ENCODE results near the gene MKS1.
A peak's percentile ranks its signal among the peaks of the same experiment; 100 is the strongest.

The MKS1 gene

DNA sequence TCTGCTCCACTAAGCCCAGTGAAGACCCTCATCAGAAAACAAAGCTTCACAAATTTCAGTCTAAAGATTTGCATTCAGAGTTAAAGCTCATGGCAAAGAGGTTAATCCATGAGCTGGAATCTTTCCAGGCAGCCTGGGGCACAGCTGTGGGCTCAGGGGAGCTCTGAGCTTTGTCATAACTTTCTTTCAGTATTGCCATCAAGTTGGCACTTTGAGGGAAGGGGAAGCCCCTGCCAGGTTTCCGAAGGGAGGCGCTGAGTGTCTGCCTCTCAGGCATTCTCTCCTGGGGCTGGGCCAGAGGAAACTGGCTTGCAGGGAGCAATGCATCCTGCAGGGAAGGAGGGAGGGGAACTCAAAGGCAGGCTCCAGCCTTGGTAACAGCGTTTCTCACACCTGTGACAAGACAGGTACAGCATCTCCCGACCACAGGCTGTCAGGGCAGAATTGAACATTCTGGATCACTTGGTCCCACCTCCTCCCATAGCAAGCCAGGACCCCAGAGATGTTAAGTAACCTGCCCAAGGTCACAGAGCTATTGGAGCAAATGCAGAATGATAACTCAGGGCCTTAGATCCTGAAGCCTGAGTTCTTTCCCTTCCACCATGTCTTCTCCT lies 23.2 kb upstream of the MKS1 start:
- DNase-seq: no peak

DNA sequence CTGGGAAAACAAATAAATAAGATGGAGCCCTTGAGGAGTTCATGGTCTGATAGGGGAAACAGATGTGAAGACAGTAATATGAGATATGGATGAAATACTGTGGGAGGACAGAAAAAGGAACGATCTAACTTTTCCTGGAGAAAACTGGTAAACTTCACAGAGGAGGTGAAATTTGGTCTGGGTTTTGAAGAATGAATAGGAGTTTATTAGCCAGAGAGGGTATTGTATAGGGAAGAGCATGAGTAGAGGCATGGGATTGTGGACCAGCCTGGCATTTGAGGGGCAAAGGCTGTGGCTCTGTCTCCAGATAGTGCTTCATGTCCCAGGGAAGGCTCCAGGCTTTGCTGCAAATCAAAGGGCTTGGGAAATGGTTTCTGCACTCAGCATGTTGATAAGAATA lies 20.9 kb upstream of the MKS1 start:
- DNase-seq: no peak

DNA sequence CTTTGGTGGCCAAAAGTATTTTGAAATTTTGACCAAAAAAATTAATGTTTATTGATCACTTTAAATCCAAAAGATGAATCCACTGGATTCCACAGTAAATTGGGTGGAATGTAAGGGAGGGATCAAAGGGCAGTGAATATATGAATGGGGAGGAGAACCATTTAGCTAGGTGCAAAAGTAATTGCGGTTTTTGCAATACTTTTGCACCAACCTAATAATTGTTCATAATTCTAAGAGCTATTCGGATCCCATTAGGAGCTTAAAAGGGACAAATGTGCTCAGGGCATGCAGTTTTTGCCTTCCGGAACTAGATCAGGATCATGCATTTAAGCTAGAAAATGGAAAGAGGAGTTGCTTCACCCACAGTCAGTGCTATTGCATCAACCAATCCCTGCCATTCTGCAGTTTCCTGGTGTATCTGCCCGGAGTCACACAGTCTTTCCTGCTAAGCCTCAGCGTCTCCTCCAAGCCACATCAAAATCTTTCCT lies 19.1 kb upstream of the MKS1 start, which contains the start of gene LPO:
Gene LPO (plus strand): TSS at position 438 of the 488 bp plus-strand sequence. CDS start 4,396 bp downstream, outside the sequence.
- DNase-seq: no peak

DNA sequence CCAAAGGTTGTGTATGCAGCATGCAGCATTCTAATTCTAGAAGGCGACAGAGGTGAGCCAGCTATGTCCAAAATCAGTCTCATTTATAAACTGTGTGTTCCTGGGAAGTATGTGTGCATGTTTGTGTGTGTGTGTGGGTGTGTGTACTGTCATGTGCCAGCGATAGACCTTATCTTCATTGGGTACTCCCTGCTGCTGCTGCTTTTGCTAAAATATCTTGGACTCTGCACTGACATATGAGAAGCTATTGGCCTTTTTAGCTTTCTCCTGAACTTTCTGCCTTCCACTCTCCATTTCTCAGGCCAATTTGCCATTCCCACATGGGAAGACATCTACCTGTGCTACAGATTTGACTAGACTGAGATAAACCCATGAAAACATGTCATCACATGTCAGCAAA lies 17.3 kb upstream of the MKS1 start:
- no peak for DNase-seq

DNA sequence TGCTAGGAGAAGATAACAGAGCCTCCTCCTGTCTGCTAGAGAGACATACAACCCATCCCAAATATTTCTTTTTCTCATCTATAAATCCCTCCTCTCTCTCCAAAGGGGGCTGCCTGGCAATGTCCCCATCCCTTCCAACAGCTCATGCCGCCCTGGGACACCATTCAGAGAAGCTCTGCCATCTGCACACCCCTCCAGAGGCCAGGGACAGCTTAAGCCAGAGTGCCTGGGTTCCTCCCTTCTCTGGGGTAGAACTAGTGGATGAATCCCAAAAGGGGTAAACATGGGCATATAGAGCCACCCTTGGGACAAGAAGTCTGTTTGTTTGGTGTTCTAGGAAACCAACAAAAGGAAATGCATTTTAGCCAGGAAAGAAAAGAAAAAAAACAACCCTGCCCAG lies 16.8 kb upstream of the MKS1 start:
- no peak for DNase-seq

DNA sequence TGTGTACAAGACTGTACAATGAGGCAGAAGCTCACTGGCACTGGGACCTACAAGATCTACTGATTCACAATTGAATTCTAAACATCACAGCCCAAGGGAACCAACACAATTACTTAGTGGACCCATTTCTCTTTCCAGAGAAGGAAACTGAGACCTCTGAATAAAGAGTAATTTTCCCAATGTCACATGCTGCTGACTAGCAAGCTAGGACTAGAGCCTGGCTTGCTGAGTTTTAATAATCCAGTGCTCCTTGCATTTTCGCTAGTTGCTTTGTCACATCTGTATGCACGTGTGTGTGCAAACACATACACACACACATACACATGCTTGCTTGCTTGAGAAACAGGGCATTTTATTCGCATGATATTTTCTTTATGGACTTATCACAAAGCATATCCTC lies 15.5 kb upstream of the MKS1 start:
- no peak for DNase-seq

DNA sequence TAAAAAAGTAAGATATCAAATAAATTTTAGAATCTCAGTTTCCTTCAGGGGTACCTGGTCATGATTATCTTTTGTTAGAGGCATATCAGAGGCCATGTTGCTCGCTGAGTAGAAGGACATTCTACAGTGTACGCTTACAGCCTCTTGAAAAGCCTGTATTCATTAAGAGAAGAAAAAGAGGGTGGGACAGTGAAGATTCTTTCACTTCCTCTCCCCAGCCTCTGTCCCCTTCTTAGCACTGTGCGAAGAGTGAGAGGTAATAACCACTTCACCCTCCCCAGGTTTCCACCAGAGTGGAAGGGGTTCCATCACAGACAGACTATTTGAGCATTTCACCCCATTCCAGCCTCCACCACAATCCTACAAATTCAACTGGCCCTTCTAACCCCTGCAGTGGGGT lies 14.5 kb upstream of the MKS1 start:
- DNase-seq: no peak

DNA sequence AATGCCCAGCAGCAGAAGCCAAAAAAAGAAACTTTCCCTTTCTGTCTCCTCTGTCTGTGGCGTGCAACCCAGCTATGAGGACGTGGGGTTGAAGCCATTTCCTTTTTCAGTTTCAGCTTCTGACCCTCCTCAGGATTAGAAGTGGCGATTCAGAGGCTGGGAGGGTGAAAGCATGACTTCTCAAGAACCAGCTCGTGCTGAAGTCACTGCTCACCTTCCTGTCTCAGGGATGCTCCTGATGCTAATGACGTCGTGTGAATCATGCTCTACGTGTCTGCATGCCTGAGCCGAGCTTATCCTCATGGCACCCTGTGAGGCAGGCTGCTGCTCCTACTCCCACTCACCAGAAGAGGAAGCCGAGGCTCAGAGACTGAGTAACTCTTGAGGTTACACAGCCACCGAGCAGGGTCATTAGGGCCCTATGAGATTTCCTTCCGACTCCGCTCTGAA lies 13.7 kb upstream of the MKS1 start:
- DNase-seq: no peak

DNA sequence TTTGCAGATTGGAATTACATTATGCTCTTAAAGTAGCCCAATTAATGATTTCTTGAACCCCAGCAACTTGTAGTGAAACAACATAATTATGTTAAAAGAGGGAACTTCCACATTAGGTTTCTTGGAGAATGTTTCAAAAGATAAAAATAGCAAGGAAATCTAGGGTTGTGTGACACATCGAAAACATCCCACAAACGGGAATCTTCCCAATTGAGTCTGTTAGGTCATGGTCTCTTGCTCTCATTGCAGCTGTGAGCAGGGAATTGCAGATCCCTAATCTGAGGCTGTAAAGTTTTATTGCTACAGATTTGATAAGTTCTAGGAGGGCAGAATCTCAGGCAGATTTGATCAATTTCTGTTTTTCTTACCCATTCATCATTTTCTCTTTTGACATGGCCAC lies 12.6 kb upstream of the MKS1 start:
- DNase-seq: no peak

DNA sequence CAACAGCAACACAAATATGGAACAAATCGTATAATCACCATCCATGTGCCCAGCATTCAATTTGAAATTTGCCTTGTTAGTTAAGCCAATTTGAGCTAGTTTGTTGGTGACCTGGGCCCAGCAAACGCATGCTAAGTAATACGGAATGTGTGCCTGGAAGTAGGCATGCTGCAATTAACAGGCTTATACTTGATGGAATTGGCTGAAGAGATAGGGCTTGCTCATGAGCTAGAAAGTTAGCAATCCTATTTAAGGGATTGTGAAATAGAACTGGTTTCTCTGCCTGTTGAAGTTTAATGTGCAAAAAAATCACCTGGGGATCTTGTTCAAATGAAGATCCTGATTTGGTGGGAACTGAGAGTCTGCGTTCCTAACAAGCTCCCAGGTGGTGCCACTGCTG lies 10.8 kb upstream of the MKS1 start:
- DNase-seq: no peak

DNA sequence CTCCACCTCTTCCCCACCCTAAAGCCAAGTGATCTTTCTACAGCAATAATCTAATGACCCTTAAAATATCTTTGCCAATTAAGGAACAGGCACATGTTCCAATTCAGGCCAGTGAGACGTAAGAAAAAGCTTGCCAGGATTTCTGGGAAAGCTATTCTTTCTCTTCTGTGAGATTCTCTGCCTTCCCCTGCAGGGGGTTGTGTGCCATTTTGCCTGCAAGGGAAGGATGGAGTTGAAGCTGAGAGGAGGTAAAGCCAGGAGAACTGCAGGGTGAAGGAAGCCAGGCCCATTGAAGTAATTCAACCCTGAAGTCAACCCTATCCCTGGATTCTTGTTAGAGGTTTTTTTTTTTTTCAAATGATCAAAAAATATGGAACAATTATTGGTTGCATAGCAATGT lies 10.3 kb upstream of the MKS1 start:
- DNase-seq: no peak

DNA sequence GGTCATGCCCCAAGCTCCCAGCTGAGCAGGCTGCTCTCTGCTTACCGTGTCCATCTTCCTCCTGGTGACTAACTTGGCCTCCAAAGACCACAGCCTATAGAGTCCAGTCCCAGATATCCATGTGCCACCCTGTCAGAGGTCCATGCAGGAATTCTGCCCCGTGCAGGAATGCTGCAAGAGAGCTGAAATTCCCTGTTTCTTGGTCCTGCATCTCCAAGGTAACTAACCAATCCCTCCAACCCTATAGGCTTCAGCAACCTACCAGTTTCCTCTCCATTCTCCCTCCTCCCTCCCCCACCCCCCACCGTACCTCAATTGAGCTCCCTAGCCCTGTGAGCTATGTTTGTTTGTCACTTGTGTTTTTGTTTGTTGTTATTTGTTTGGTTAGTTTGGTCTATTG lies 9.6 kb upstream of the MKS1 start:
- no peak for DNase-seq

DNA sequence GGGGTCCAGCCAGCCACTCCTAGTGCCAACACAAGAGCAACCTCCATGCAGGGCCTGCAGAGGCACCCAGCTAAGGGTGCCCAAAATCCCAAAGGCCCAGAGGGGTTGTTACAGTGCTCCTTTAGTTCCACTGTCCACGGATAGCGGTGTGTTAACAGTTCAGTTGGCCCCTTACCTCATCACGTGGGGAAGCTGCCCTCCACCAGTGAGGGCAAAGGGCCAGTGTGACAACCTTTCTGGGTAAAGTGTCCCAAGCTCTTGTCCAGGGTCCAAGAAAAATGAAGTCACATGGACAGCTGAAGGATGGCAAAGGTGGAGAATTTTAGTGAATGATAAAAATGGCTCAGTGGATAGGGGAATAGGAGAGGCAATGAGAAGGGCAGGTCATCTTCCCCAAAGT lies 8.7 kb upstream of the MKS1 start:
- no peak for DNase-seq

DNA sequence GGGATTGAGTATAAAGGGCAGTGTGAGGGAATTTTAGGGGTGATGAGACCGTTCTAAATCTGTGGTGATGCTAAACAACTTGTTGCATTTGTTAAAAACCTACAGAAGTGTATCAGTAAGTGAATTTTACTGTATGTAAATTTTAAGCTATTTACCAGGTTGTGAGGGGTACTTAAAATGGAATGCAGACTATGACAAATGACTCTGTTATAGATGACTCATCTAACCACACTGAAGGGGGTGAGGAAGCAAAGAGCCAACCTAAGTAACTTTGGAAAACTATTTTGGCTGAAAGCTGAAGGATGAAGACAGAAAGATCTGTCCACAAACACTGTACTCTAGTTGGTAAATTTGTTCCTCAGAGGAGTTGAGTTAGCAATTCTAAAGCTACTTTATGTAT lies 5.3 kb upstream of the MKS1 start:
- DNase-seq: no peak

DNA sequence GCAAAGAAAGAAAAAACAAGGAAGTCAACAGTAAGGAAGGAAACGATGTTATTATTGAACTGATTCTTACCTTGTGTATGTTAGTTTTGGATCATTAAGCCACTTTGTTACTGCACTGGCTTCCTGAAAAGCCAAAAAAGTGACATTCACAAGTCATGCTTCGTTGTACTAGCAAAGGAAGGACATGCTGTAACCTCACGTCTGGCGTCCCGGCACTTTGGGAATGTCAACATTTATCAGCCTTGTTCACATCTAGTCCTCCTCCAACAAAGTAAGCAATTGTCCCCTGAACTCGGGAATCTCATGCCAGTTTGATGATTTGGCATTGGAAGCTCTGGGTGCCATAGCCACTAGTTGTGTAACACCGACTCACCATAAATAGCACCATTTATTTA lies 731 bp upstream of the MKS1 start:
- DNase-seq: no peak

DNA sequence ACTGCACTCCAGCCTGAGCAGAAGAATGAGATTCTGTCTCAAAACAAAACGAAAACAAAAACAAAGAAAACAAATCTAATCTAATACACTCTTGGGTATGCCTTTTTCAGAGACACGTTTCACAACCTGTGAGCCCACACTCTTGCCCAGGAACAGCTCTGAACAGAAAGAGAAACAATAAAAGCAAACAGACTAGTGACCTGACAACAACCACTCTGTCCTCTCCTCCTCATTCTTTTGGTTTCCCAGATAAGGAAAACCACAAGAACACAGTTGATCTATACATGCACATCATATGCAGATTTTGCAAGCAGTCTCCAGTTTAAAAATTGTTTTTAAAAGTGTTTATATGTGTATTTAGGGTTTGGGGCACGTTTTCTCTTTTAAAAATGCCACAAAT lies 1.3 kb downstream of the MKS1 start:
- DNase-seq: no peak

DNA sequence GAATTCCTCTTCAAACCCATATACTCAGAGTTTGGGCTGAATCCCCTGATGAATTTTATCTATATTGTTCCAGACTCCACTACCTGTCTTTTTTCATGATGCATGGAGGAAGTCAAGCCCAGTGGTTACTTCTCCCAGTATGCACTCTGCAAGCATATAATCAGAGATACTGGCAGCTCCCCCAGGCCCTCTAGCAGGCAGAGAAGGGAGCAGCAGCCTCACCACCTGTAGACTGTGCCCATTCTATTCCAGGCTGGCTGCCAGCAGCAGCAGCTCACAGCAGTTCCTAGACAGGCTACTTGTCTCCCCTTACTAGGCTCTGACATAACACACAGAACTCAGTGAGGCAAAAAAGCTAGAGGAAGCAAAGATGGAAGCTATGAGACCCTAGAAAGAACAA lies 3.4 kb downstream of the MKS1 start:
- no peak for DNase-seq

DNA sequence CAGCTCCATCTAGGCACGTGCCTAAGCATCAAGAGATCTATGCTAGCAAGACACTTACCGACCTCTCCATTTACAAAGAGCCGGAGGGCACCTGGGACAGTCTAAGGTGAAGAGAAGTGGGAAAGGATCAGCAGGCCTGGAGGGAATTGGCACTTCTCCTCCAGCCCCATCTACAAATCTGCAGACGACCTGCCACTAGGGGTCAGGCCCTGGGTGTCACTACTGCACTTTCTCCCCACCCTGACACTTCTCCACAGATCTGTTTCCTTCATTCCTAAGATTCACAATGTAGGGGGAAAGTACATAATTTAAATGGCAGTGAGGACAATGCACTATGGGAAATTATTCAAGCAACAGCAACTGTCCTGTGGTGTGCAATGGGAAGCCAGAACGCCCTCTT lies 8.1 kb downstream of the MKS1 start:
- DNase-seq: no peak

DNA sequence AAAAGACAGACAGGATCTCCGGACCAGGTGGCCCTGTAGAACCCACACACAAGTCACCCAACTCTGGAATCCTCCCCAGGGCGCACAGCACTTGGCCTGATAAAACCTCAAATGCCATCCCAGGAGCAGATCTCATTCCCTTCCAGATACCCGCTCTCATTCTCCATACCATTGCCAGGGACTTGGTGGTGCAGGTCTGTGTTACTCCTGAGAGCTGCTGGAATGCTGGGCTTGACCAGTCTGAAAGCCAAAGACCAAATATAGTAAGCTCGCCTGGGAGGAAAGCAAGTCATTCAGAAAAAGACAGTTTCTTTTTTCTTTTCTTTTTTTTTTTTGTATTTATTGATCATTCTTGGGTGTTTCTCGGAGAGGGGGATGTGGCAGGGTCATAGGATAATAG lies 10.7 kb downstream of the MKS1 start:
- DNase-seq: no peak

DNA sequence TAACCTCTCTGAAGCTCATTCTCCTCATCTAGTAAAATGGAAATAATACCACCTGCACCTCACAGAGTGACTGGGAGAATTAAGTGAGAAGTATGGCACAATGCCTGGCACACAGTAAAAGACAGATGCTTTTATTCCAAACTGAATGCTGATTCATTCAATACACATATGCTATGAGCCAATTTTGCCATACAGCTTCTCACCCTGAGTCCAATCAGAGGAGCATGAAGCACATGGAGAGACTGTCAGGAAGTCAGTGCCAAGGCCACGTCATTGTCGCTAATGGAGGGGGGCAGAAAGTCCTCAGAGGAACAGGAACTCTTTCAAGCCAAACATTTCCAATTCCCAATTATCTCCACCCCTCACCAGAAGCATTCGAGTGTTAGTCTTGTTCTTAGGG lies 11.6 kb downstream of the MKS1 start:
- no peak for DNase-seq

DNA sequence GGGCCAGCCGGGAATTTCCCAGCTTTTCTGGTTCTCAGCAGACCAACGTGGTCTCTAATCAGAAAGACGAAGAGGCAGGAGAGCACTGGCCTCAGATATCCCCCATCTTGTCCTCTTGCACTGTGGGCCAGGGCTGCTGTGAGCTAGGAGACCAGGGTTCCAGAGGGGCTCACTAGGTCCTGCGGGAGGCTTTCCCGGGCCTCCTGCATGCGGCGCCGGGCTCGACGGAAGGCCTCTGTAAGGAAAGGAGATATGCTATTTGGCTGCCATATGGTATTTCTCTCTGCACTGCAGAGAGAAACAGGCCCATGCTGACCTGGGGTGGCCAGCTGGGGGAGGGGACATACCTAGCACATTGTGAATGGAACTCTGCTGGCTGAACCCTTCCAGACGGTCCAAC lies 13.1 kb downstream of the MKS1 start:
- DNase-seq: no peak

DNA sequence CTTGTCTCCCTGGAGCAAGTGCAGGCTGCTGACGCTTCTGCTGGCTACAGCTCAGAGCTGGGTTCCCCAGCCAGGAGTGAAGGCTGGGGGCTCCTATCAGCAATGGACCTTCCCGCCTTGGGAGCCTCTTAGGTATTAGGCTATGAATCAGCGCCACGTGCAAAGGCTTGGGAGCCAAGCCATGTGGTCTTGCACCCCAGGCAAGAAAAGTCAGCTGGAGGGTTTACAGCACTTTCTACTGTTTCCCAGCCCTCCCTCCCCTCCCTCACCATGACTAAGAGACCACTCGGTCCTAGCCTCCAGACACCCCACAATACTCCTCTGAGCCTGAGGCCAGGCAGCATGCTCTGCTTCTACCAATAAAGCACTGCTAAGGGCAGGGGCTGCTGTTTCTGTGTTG lies 14.3 kb downstream of the MKS1 start:
- no peak for DNase-seq

DNA sequence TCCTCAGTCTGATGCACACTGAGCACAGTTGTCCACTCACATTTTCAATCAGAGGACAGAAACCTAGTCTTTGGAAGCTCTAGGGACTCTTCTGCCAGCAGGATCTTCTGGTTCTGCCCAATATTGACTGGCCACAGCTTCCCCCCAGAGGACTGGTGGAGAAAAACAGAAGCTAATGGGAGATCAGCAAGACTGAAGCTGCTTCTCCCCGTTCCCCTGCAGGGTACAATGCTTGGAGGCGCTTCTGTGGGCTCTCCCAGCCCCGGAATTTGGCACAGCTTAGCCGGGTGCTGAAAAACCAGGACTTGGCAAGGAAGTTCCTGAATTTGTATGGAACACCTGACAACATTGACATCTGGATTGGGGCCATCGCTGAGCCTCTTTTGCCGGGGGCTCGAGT lies 16.2 kb downstream of the MKS1 start:
- DNase-seq: no peak

DNA sequence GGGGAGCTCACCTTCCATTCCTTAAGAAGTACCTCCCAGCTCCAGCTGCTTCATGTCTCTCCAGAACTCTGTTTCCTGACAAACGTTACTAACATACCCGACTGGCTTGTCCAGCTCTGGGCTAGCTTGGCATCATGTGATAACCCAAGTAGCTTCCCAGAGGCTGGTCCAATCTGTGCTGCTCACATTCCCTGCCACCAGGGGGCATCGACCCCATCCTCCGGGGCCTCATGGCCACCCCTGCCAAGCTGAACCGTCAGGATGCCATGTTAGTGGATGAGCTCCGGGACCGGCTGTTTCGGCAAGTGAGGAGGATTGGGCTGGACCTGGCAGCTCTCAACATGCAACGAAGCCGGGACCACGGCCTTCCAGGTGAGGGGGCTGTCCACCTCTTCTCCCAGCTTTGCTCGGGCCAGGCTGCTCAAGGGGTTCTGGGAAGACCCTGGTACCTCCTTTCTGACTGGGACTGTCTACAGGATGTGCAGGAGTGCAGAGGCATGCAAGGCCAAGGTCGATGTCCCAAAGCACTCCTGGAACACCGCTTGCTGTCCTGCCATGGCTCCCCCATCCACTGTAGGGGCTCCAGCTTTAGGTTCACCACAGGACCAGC lies 18.9 kb downstream of the MKS1 start:
- peak; percentile 68 for DNase-seq

DNA sequence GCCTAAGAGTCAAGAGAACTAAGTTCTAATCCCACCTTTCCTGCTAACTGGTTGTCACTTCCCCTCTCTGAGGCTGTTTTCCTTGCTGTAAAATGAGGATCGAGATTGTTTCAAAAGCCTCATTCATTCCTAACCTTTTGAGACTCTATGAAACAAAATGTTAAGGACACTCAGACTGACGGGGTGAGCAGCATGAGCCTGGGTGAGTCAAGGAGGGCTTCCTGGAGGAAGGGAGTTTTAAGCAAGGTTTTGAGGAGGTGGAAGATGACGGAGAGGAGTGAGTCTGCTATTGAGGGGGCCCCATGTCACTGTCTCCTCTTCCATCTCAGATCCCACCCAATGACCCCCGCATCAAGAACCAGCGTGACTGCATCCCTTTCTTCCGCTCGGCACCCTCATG lies 22.4 kb downstream of the MKS1 start:
- no peak for DNase-seq
